Natural killer cell (primary cell): ENCODE data around the gene RACK1. TPM values are rescaled to one million over a fixed set of nuclear protein-coding genes. Genes with fewer than 3 reads are reported as not detected.

Experiments used
- ATAC-seq, 3 donors: fragments of 150-1000 bp in 2 of 3; fragments of 200-7000 bp in 1 of 3; cut with Tn5 transposase; 1 replicate in 1 of 3; 2 replicates in 2 of 3; pipeline ENCODE4 v1.10.0; 2021; ENCODE audit warnings: mild to moderate bottlenecking in 2 of 3, moderate library complexity in 2 of 3
- DNase-seq, 2 donors: peaks; one replicate each; pipeline versions ENCODE4 v3.0.0 to v3.0.0-alpha.2; 2013 to 2021; ENCODE audit warnings: mixed read lengths in 1 of 2
- H3K27ac ChIP-seq: one replicate; pipeline ENCODE4 v1.5.1; 2013; ENCODE audit warnings: mild to moderate bottlenecking, low read length
- H3K27me3 ChIP-seq: one replicate; pipeline ENCODE4 v1.6.1; 2013; ENCODE audit warnings: low read length; ENCODE audit not compliant: control insufficient read depth, insufficient read depth
- H3K36me3 ChIP-seq: one replicate; pipeline ENCODE4 v1.6.1; 2013; ENCODE audit warnings: low read length; ENCODE audit not compliant: control insufficient read depth, insufficient read depth
- H3K4me1 ChIP-seq: one replicate; pipeline ENCODE4 v1.6.1; 2013; ENCODE audit warnings: low read length; ENCODE audit not compliant: control insufficient read depth, insufficient read depth
- H3K4me3 ChIP-seq: one replicate; pipeline ENCODE4 v1.5.1; 2013; ENCODE audit warnings: low read length
- H3K9me3 ChIP-seq: one replicate; pipeline ENCODE4 v1.6.1; 2013; ENCODE audit warnings: low read length; ENCODE audit not compliant: control insufficient read depth, insufficient read depth
- H3K27ac Mint-ChIP-seq, 2 donors: one replicate each; pipeline ENCODE4 v1.8.0; 2022; ENCODE audit warnings: mild to moderate bottlenecking in 2 of 2, mixed read lengths in 2 of 2, moderate library complexity in 1 of 2
- H3K27me3 Mint-ChIP-seq, 2 donors: one replicate each; pipeline ENCODE4 v1.8.0; 2022; ENCODE audit warnings: low read depth in 2 of 2, mixed read lengths in 2 of 2
- H3K36me3 Mint-ChIP-seq: one replicate; pipeline ENCODE4 v1.8.0; 2022; ENCODE audit warnings: mixed read lengths
- H3K4me1 Mint-ChIP-seq, 2 donors: one replicate each; pipeline ENCODE4 v1.8.0; 2022; ENCODE audit warnings: mixed read lengths in 2 of 2
- H3K4me3 Mint-ChIP-seq: one replicate; pipeline ENCODE4 v1.8.0; 2022; ENCODE audit warnings: mild to moderate bottlenecking, moderate library complexity, mixed read lengths
- H3K9me3 Mint-ChIP-seq, 2 donors: one replicate each; pipeline ENCODE4 v1.8.0; 2022; ENCODE audit warnings: mixed read lengths in 2 of 2
- CTCF ChIP-seq: fragments of 200-600 bp; IDR thresholded peaks from one replicate; pipeline ENCODE4 v1.8.0; 2022; ENCODE audit warnings: antibody characterized with exemption
- WGBS: methylation state at CpG from one replicate; pipeline ENCODE4 v1.1.7; 2013; ENCODE audit warnings: missing lambda C conversion rate; ENCODE audit not compliant: insufficient coverage; 5-methylcytosine and 5-hydroxymethylcytosine counted together
- intact Hi-C: fragments of 100-400 bp; cut with micrococcal nuclease; formaldehyde crosslinking; loops from one replicate; pipeline ENCODE4 v1.14.2; 2022
- total RNA-seq, 4 donors: library from RNA; stranded (reverse); fragments of 120-200 nt in 1 of 4; gene quantifications; one replicate each; pipeline versions ENCODE4 v1.2.3 to v1.2.4, GENCODE V29; 2013 to 2022

The RACK1 gene
- total RNA-seq, 3 donors from 2014 or later (not counting 1 experiment from before 2014, with no cell fraction given), result 1,089 to 1,233 (median 1,138) TPM

- intact Hi-C loops, result no loop called here
Observed at GRCh38 chr5:181204826-181205760, 38.6 kb downstream of the RACK1 start, which contains the start of gene TRIM7. Gene TRIM7 (minus strand): TSS chr5:181205196. CDS start chr5:181205110, 86 bp downstream.

DNA sequence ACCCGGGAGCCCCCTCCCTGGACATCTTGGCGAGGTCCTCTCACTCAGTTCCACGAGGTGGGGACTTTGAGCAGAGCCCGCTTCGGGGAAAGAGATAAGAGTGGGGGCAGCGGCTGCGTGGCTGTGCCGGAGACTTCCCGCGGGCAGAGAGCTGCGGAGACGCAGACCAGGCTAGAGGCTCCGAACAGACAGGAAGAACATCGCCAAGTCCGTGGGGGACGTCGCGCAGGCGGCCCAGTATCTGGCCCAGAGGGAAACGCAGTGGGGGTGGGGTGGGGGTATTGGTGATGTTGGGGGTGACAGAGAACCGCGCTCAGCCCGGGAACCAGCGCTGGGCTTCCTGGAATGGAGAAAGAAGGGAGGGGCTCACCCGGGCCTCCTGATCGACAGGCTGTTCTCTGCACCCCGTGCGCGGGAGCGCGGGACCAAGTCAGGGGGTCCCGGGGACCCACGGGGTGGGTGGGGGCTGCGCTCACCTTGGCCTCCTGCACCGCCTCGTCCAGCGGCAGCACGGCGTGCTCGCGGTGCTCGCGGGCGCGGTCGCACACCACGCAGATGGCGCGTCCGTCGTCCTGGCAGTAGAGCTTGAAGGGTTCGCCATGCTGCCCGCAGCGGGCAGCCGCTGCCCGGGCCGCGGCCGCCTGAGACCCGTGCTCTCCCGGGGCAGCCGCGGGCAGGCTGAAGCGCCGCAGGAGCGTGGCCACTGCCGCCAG, 39.4 kb downstream of the RACK1 start:
- H3K4me3 ChIP-seq, result peak overlapping the region; percentile 33

More at GRCh38 chr5:181204826-181205760, 38.6 kb downstream of the RACK1 start, which contains the start of gene TRIM7:
- under 1% methylated on average over 94 of the region's 94 CpGs for WGBS
- H3K4me1 Mint-ChIP-seq, result peaks cover 33 to 48% of the 10 kb centered on the region in 2 donors
- H3K9me3 Mint-ChIP-seq, result no peaks in the 10 kb centered on the region
- ATAC-seq (no peak), DNase-seq (peak in 1 of 2 donors; percentile 54)
- Histone ChIP-seq H3K27me3 (peaks cover 10% of the 10 kb centered on the region), H3K4me1 (peaks cover 38% of the 10 kb centered on the region), H3K4me3 (peak within 1 kb of the TSS; percentile 33), H3K27ac (no peak within 1 kb of the TSS), H3K9me3 (no peaks in the 10 kb centered on the region), H3K36me3 (no peaks in the 10 kb centered on the region)
- TF ChIP-seq CTCF, result no peak
- H3K27ac Mint-ChIP-seq, result peak within 1 kb of the TSS; percentile 91 to 99
- peaks cover 9% of the 10 kb centered on the region for H3K36me3 Mint-ChIP-seq
- H3K27me3 Mint-ChIP-seq, result peaks cover 31 to 32% of the 10 kb centered on the region in 2 donors
- peak within 1 kb of the TSS; percentile 99 for H3K4me3 Mint-ChIP-seq

DNA sequence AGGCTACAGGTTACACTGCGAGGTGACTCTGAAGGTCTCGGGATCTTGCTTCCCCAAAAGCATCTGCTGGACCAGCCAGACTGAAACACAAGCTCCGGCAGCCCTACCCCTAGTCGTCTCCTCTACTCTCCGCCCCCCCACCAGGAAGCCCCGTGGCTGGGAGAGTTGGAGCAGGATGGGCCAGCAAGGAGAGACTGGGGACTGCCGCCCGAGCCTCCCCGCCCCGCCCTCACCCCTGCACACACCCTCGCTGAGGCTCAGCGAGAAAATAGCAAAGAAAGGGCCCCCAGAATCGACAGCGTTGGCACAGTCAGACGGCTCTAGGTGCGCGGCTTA, 40.0 kb downstream of the RACK1 start:
- Mint-ChIP-seq H3K4me1 (peaks cover 33 to 48% of the 10 kb centered on the region in 2 donors), H3K4me3 (peak overlapping the region; percentile 90), H3K36me3 (peaks cover 9% of the 10 kb centered on the region), H3K9me3 (no peaks in the 10 kb centered on the region), H3K27ac (peak overlapping the region in 1 of 2 donors; percentile 32), H3K27me3 (peaks cover 32 to 33% of the 10 kb centered on the region in 2 donors)
- no peaks in the 10 kb centered on the region for H3K9me3 ChIP-seq
- H3K4me1 ChIP-seq, result peaks cover 38% of the 10 kb centered on the region
- ATAC-seq, result peak in 1 of 3 donors; percentile 1
- no peaks in the 10 kb centered on the region for H3K36me3 ChIP-seq
- 6% methylated on average over 17 of the region's 17 CpGs for WGBS
- no peak overlapping the region for H3K27ac ChIP-seq
- peaks cover 10% of the 10 kb centered on the region for H3K27me3 ChIP-seq
- peak overlapping the region; percentile 33 for H3K4me3 ChIP-seq
- TF ChIP-seq CTCF, result no peak
- no peak for DNase-seq
- intact Hi-C loops, result no loop called here

More for the DNA sequence above, 39.4 kb downstream of the RACK1 start:
- no peak for TF ChIP-seq CTCF
- Histone ChIP-seq H3K4me1 (peaks cover 38% of the 10 kb centered on the region), H3K36me3 (no peaks in the 10 kb centered on the region), H3K27ac (no peak overlapping the region), H3K27me3 (peaks cover 10% of the 10 kb centered on the region), H3K9me3 (no peaks in the 10 kb centered on the region)
- intact Hi-C loops, result no loop called here
- ATAC-seq (peak in 1 of 3 donors; percentile 7), DNase-seq (peak in 1 of 2 donors; percentile 57)
- Mint-ChIP-seq H3K27me3 (peaks cover 32 to 33% of the 10 kb centered on the region in 2 donors), H3K4me3 (peak overlapping the region; percentile 90), H3K27ac (peak overlapping the region in 1 of 2 donors; percentile 32), H3K9me3 (no peaks in the 10 kb centered on the region), H3K4me1 (peaks cover 33 to 48% of the 10 kb centered on the region in 2 donors), H3K36me3 (peaks cover 9% of the 10 kb centered on the region)
- WGBS, result 1% methylated on average over 67 of the region's 67 CpGs
